Measurements from ENCODE around the gene ZCCHC4.
A peak's percentile ranks its signal among the peaks of the same experiment; 100 is the strongest.
"Not testable (repeated sequence)": the region's sequence is repeated elsewhere in the genome, so short reads cannot be mapped to it uniquely, and the experiment has no call there.

The ZCCHC4 gene

GRCh38 chr4:25328463-25328862 is 15.9 kb downstream of the ZCCHC4 start:
- not testable (repeated sequence) for DNase-seq

- DNase-seq: no peak
These were observed 17.8 kb downstream of the ZCCHC4 start for GRCh38 chr4:25330335-25330734.

- no peak for DNase-seq
These were observed 18.6 kb downstream of the ZCCHC4 start for GRCh38 chr4:25330905-25331808.

- no peak for DNase-seq
These were observed 31.1 kb downstream of the ZCCHC4 start for GRCh38 chr4:25343671-25344070.

GRCh38 chr4:25345744-25346143 is 33.2 kb downstream of the ZCCHC4 start:
- no peak for DNase-seq

- DNase-seq: no peak
These were observed 34.3 kb downstream of the ZCCHC4 start for GRCh38 chr4:25346913-25347312.

GRCh38 chr4:25347473-25347872 is 34.9 kb downstream of the ZCCHC4 start:
- DNase-seq: no peak

- DNase-seq: no peak
These were observed 35.4 kb downstream of the ZCCHC4 start for GRCh38 chr4:25347971-25348370.

GRCh38 chr4:25350561-25350960 is 38.0 kb downstream of the ZCCHC4 start:
- DNase-seq: no peak

GRCh38 chr4:25351777-25352416 is 39.3 kb downstream of the ZCCHC4 start:
- DNase-seq: no peak

- no peak for DNase-seq
These were observed 43.5 kb downstream of the ZCCHC4 start for GRCh38 chr4:25356068-25356467.

GRCh38 chr4:25358515-25359275 is 46.1 kb downstream of the ZCCHC4 start:
- DNase-seq: no peak

- no peak for DNase-seq
These were observed 48.7 kb downstream of the ZCCHC4 start for GRCh38 chr4:25361253-25361652.

- DNase-seq: no peak
These were observed 54.5 kb downstream of the ZCCHC4 start for GRCh38 chr4:25367004-25367621.

GRCh38 chr4:25367877-25368276 is 55.3 kb downstream of the ZCCHC4 start:
- DNase-seq: no peak

- no peak for DNase-seq
These were observed 55.7 kb downstream of the ZCCHC4 start for GRCh38 chr4:25368315-25368714.

- DNase-seq: no peak
These were observed 57.7 kb downstream of the ZCCHC4 start for GRCh38 chr4:25370242-25370641.

GRCh38 chr4:25372549-25372948 is 60.0 kb downstream of the ZCCHC4 start:
- not testable (repeated sequence) for DNase-seq

- DNase-seq: peak; percentile 98
These were observed 64.4 kb downstream of the ZCCHC4 start, which contains the start of gene ANAPC4 for GRCh38 chr4:25376754-25377571. ANAPC4 (plus strand) TSS chr4:25377263; CDS start chr4:25377428, 165 bp downstream.

- DNase-seq: no peak
These were observed 65.2 kb downstream of the ZCCHC4 start for GRCh38 chr4:25377572-25378436.

- DNase-seq: no peak
These were observed 65.8 kb downstream of the ZCCHC4 start for GRCh38 chr4:25378437-25378743.

Measured in stimulated activated naive CD4-positive, alpha-beta T cell treated with Interleukin-2 at 50 U/mL for 16 hours (primary cell).